ENCODE results near the gene NTMT1. TPM values are rescaled to one million over a fixed set of nuclear protein-coding genes. Genes with fewer than 3 reads are reported as not detected.

The NTMT1 gene
- total RNA-seq, 1 donor from 2014 or later, result 25.1 TPM

GRCh38 chr9:129641750-129642585, 16.0 kb downstream of the NTMT1 start, which contains the start of gene ASB6:
TSS of gene ASB6 (minus strand) at chr9:129642151. CDS start at chr9:129641999, 152 bp downstream.
- peak; percentile 97 to 98 for ATAC-seq
- intact Hi-C loops (cut with DNase I), result no loop called here
- Histone ChIP-seq H3K36me3 (peaks cover 26% of the 10 kb centered on the region), H3K9me3 (no peaks in the 10 kb centered on the region), H3K27me3 (ENCODE audit: low read depth) (no peaks in the 10 kb centered on the region), H3K27ac (peak within 1 kb of the TSS; percentile 89), H3K4me1 (peaks cover 26% of the 10 kb centered on the region), H3K4me3 (peak within 1 kb of the TSS; percentile 100)
- DNase-seq, result peak; percentile 98
- TF ChIP-seq, protein P1, sequence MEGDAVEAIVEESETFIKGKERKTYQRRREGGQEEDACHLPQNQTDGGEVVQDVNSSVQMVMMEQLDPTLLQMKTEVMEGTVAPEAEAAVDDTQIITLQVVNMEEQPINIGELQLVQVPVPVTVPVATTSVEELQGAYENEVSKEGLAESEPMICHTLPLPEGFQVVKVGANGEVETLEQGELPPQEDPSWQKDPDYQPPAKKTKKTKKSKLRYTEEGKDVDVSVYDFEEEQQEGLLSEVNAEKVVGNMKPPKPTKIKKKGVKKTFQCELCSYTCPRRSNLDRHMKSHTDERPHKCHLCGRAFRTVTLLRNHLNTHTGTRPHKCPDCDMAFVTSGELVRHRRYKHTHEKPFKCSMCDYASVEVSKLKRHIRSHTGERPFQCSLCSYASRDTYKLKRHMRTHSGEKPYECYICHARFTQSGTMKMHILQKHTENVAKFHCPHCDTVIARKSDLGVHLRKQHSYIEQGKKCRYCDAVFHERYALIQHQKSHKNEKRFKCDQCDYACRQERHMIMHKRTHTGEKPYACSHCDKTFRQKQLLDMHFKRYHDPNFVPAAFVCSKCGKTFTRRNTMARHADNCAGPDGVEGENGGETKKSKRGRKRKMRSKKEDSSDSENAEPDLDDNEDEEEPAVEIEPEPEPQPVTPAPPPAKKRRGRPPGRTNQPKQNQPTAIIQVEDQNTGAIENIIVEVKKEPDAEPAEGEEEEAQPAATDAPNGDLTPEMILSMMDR (IDR thresholded peaks at IDR 0.05), result peak; percentile 99

GRCh38 chr9:129643706-129644105, 17.7 kb downstream of the NTMT1 start:
- intact Hi-C loops (cut with DNase I), result no loop called here
- Histone ChIP-seq H3K4me1 (peaks cover 26% of the 10 kb centered on the region), H3K36me3 (peaks cover 9% of the 10 kb centered on the region), H3K27me3 (ENCODE audit: low read depth) (no peaks in the 10 kb centered on the region), H3K4me3 (no peak overlapping the region), H3K27ac (no peak overlapping the region), H3K9me3 (no peaks in the 10 kb centered on the region)
- TF ChIP-seq, protein P1 (IDR thresholded peaks at IDR 0.05), result no peak
- no peak for DNase-seq
- ATAC-seq, result no peak

DNA sequence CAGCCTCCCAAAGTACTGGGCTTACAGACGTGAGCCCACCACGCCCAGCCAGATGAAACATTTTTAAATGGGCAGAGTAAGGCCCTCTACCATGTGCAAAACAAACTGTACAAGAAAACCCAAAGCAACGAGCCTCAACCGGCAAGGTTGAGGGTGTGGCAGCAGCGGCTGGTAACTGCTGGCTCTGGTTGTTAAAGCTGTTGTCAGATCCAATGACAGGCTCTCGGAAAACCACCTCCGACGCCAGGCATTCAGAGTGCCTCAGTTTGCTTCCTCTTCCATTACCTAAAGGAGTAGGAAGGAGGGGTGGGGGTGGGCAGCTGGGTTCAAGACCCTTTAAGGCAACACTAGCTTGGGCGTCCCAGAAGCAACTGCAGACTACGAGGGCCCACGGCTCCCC, 18.4 kb downstream of the NTMT1 start:
- peaks cover 4% of the 10 kb centered on the region for H3K27me3 ChIP-seq (ENCODE audit: low read depth)
- no peak for DNase-seq
- TF ChIP-seq, protein P1 (IDR thresholded peaks at IDR 0.05), result no peak
- H3K27ac ChIP-seq, result no peak overlapping the region
- ATAC-seq, result no peak
- no peak overlapping the region for H3K4me3 ChIP-seq
- H3K36me3 ChIP-seq, result peaks cover 2% of the 10 kb centered on the region
- no peaks in the 10 kb centered on the region for H3K9me3 ChIP-seq
- H3K4me1 ChIP-seq, result peaks cover 26% of the 10 kb centered on the region
- intact Hi-C loops (cut with DNase I), result no loop called here

- ATAC-seq (no peak), DNase-seq (no peak)
- TF ChIP-seq, protein P1 (IDR thresholded peaks at IDR 0.05), result no peak
- no peak overlapping the region for H3K27ac ChIP-seq
- peaks cover 5% of the 10 kb centered on the region for H3K27me3 ChIP-seq (ENCODE audit: low read depth)
- no peak overlapping the region for H3K4me3 ChIP-seq
- intact Hi-C loops (cut with DNase I), result no loop called here
- H3K4me1 ChIP-seq, result peaks cover 21% of the 10 kb centered on the region
- H3K9me3 ChIP-seq, result no peaks in the 10 kb centered on the region
- no peaks in the 10 kb centered on the region for H3K36me3 ChIP-seq
These were observed 18.9 kb downstream of the NTMT1 start for GRCh38 chr9:129644902-129645301.

DNA sequence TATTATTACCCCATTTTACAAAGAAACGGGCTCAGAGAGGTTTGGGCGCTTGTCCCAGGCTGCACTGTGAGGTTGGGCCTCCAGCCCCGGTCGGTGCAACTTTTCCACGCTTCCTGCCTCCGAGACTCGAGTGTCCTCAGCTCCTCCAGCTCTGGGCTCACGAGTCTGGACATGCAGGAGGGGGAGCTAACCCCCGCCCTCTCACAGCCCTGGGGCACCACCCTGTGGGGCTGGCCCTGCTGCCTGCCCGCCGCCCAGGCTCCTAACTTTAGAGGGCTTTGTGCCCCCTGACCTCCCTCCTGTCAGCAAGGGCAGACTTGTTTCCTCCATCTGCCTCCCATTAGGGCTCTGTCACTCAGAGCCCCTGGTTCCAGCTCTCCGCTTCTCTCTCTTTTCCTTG, 20.3 kb downstream of the NTMT1 start:
- ATAC-seq (no peak), DNase-seq (no peak)
- Histone ChIP-seq H3K4me1 (peaks cover 8% of the 10 kb centered on the region), H3K4me3 (no peak overlapping the region), H3K27me3 (ENCODE audit: low read depth) (peaks cover 5% of the 10 kb centered on the region), H3K27ac (no peak overlapping the region), H3K9me3 (no peaks in the 10 kb centered on the region), H3K36me3 (no peaks in the 10 kb centered on the region)
- intact Hi-C loops (cut with DNase I), result no loop called here
- TF ChIP-seq, protein P1 (IDR thresholded peaks at IDR 0.05), result no peak

All from lower lobe of right lung (tissue), 2 donors.